Retinal pigment epithelial cell (primary cell): ENCODE data around the gene MRPS18C.

Experiments
- DNase-seq: peaks from one replicate; pipeline ENCODE4 v3.0.0-alpha.2; 2010; ENCODE audit warnings: low read depth
- H3K4me3 ChIP-seq: 2 replicates; pipeline ENCODE4 v1.5.1; 2011; ENCODE audit warnings: mild to moderate bottlenecking, low read length, control low read depth, moderate library complexity
- TF ChIP-seq, protein P1 (sequence below): conservative IDR thresholded peaks from 2 replicates; pipeline ENCODE4 v1.5.1; 2011; ENCODE audit warnings: low read depth, low read length, control low read depth, inconsistent platforms

The MRPS18C gene

DNA sequence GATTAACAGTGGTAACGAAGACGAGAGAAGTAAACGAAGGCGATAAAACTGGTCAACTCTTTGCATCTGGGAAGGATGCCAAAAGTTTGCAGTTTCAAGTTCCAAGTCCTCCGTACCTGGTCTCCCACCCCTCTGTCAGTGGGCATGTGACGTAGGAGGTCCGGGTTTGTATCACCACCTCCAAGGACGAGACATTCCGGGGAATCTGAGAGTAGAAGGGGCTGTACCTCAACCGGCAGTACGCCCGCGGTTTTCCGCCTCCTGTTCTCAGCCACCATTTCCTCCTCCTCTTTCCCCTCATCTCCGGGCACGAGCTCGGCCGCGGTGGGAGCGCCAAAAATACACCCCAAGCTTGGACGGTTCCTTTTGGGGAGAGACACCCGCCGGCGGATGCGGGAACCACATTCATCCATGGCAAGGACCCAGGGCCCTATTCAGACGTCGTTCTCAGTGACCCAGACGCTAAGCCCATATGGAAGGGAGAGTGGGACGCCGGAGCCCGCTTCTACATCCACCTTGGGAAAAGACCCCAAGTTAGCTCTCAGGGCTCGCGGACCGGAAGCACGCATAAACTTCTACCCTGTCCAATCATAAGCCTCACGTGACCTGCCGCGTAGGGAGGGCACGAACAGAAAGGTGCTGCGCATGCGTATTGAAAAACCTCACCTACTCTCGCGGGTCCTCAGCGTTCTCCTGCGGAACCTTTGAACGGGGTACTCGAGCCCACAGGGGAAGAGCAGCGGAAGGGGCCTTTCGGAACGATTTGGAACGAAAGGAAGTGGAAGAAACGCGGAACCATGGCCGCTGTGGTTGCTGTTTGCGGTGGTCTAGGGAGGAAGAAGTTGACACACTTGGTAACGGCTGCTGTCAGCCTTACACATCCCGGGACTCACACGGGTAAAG lies at the start of gene MRPS18C, which contains the start of gene HELQ:
MRPS18C (plus strand) TSS at position 778 of the 903 bp plus-strand sequence; CDS start at position 798, 20 bp downstream.
HELQ (minus strand) TSS at position 543 of the 903 bp plus-strand sequence; CDS start at position 413, 130 bp downstream.
- DNase-seq = peak; percentile 95
- peak within 1 kb of the TSS; percentile 84 for H3K4me3 ChIP-seq
- TF ChIP-seq, protein P1, sequence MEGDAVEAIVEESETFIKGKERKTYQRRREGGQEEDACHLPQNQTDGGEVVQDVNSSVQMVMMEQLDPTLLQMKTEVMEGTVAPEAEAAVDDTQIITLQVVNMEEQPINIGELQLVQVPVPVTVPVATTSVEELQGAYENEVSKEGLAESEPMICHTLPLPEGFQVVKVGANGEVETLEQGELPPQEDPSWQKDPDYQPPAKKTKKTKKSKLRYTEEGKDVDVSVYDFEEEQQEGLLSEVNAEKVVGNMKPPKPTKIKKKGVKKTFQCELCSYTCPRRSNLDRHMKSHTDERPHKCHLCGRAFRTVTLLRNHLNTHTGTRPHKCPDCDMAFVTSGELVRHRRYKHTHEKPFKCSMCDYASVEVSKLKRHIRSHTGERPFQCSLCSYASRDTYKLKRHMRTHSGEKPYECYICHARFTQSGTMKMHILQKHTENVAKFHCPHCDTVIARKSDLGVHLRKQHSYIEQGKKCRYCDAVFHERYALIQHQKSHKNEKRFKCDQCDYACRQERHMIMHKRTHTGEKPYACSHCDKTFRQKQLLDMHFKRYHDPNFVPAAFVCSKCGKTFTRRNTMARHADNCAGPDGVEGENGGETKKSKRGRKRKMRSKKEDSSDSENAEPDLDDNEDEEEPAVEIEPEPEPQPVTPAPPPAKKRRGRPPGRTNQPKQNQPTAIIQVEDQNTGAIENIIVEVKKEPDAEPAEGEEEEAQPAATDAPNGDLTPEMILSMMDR = peak; percentile 21

GRCh38 chr4:83408908-83409307 lies 47.0 kb upstream of the MRPS18C start:
- H3K4me3 ChIP-seq = no peak overlapping the region
- TF ChIP-seq, protein P1 = no peak
- no peak for DNase-seq

DNA sequence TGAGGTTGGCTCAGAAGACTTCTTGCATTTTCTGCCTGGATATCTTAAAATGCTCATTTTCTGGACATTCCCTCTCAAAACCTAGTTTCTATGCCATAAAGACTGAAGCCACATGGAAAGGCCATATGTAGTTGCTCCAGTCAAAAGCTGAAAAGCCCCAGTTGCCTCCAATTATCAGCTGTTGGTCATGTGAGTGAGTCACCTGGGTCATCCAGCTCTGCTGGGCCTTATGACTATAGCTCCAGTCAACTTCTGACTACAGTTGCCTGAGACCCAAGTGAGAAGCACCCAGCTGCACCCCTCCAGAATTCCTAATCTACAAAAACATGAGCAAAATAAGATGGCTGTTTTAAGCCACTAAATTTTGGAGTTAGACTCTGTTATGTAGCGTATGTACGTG lies 42.2 kb upstream of the MRPS18C start:
- TF ChIP-seq, protein P1 = no peak
- DNase-seq = no peak
- H3K4me3 ChIP-seq = no peak overlapping the region

DNA sequence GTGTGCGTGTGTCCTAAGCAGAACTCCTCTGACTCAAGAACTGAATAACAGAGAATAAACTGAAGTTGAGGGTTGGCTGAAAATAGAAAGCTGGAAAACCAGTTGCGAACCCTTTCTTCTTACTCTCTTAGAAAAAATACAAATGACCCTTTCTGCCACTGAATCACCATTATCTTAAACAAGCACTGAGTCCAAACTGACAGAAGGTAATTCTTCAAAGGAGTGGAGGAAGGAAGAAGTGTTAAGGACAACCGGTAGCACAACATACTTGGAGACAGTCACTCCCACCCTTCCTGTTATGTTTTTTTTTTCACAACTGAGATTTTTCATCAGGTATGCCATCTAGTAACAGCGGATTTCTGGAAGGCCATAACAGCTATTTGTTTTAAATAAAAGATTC lies 38.3 kb upstream of the MRPS18C start:
- H3K4me3 ChIP-seq = no peak overlapping the region
- TF ChIP-seq, protein P1 = no peak
- DNase-seq = no peak

- TF ChIP-seq, protein P1 = no peak
- no peak for DNase-seq
- no peak overlapping the region for H3K4me3 ChIP-seq
These were observed 37.6 kb upstream of the MRPS18C start for GRCh38 chr4:83418211-83418610.

- H3K4me3 ChIP-seq = no peak overlapping the region
- DNase-seq = no peak
These were observed 24.7 kb upstream of the MRPS18C start for GRCh38 chr4:83431200-83431599.

More at GRCh38 chr4:83431200-83431599, 24.7 kb upstream of the MRPS18C start:
- TF ChIP-seq, protein P1 = no peak
